Activated naive CD4-positive, alpha-beta T cell treated with anti-CD3 and anti-CD28 coated beads for 36 hours (primary cell): ENCODE results near the gene PLXND1. TPM values are rescaled to one million over a fixed set of nuclear protein-coding genes. Genes with fewer than 3 reads are reported as not detected.
"Not testable (repeated sequence)": the region's sequence is repeated elsewhere in the genome, so short reads cannot be mapped to it uniquely, and the experiment has no call there.

Experiments used
- CTCF ChIA-PET: fragments of 350-600 bp; sonication (Branson Sonifier 250); formaldehyde crosslinking; loops from one replicate; lab custom pipeline; 2021; ENCODE audit warnings: antibody characterized with exemption; lab: Charles Lee
- DNase-seq: peaks from one replicate; pipeline ENCODE4 v3.0.0-alpha.2; 2020
- H3K27ac Mint-ChIP-seq: one replicate; pipeline ENCODE4 v1.8.0; 2021; ENCODE audit warnings: mild to moderate bottlenecking, mixed read lengths
- H3K27me3 Mint-ChIP-seq: one replicate; pipeline ENCODE4 v1.8.0; 2021; ENCODE audit warnings: low read depth, mixed read lengths
- H3K36me3 Mint-ChIP-seq: one replicate; pipeline ENCODE4 v1.8.0; 2021; ENCODE audit warnings: low read depth, mixed read lengths
- H3K4me1 Mint-ChIP-seq: one replicate; pipeline ENCODE4 v1.8.0; 2021; ENCODE audit warnings: low read depth, mixed read lengths
- H3K4me3 Mint-ChIP-seq: one replicate; pipeline ENCODE4 v1.8.0; 2021; ENCODE audit warnings: mild to moderate bottlenecking, moderate library complexity, mixed read lengths
- H3K9me3 Mint-ChIP-seq: one replicate; pipeline ENCODE4 v1.8.0; 2021; ENCODE audit warnings: mixed read lengths
- intact Hi-C: fragments of 100-400 bp; cut with micrococcal nuclease; formaldehyde crosslinking; loops from one replicate; pipeline ENCODE4 v1.15.1; 2023
- total RNA-seq, 2 experiments: library from RNA; stranded (reverse); gene quantifications; one replicate each; pipeline ENCODE4 v1.2.3, GENCODE V29; 2021

PLXND1 gene
- total RNA-seq, 2 experiments from 2014 or later: 5.1 to 6.2 TPM

- H3K27ac Mint-ChIP-seq, H3K4me3 Mint-ChIP-seq, H3K27me3 Mint-ChIP-seq, CTCF ChIA-PET, H3K9me3 Mint-ChIP-seq, DNase-seq, intact Hi-C loops, H3K36me3 Mint-ChIP-seq, H3K4me1 Mint-ChIP-seq: not testable (repeated sequence)
Measured at GRCh38 chr3:129610794-129611445, 4.4 kb upstream of the PLXND1 start.

- no peak overlapping the region for H3K4me3 Mint-ChIP-seq
- peaks cover 7% of the 10 kb centered on the region for H3K4me1 Mint-ChIP-seq
- no peak overlapping the region for H3K27ac Mint-ChIP-seq
- H3K36me3 Mint-ChIP-seq: peaks cover 2% of the 10 kb centered on the region
- CTCF ChIA-PET: no interaction called here
- H3K27me3 Mint-ChIP-seq: peaks cover 7% of the 10 kb centered on the region
- intact Hi-C loops: no loop called here
- no peak for DNase-seq
- no peaks in the 10 kb centered on the region for H3K9me3 Mint-ChIP-seq
Measured at GRCh38 chr3:129610276-129610675, 3.8 kb upstream of the PLXND1 start.

- intact Hi-C loops: loop anchor here (5.0 kb wide), 3 partner anchors 167 to 267 kb away; partner anchors contain the start of gene IFT122
- Mint-ChIP-seq H3K4me1 (peaks cover 7% of the 10 kb centered on the region), H3K27me3 (peaks cover 11% of the 10 kb centered on the region)
Measured at GRCh38 chr3:129609591-129610182, 3.2 kb upstream of the PLXND1 start.

GRCh38 chr3:129608936-129609590 lies 2.6 kb upstream of the PLXND1 start:
- H3K4me1 Mint-ChIP-seq: peaks cover 7% of the 10 kb centered on the region
- H3K9me3 Mint-ChIP-seq: no peaks in the 10 kb centered on the region
- peaks cover 16% of the 10 kb centered on the region for H3K27me3 Mint-ChIP-seq
- no peak overlapping the region for H3K4me3 Mint-ChIP-seq
- DNase-seq: no peak
- intact Hi-C loops: loop anchor here (1.0 to 5.0 kb wide), 4 partner anchors 119 to 267 kb away; partner anchors contain the start of gene IFT122
- peaks cover 2% of the 10 kb centered on the region for H3K36me3 Mint-ChIP-seq
- H3K27ac Mint-ChIP-seq: no peak overlapping the region
- CTCF ChIA-PET: interaction anchor here (0.7 to 1.2 kb wide), 3 partner anchors 119 to 639 kb away, joined by 3 to 5 read pairs (median 4); no protein-coding TSS in a partner anchor

More at GRCh38 chr3:129609591-129610182, 3.2 kb upstream of the PLXND1 start:
- CTCF ChIA-PET: interaction anchor here (0.7 to 1.2 kb wide), 3 partner anchors 119 to 640 kb away, joined by 3 to 5 read pairs (median 4); no protein-coding TSS in a partner anchor
- H3K27ac Mint-ChIP-seq: no peak overlapping the region
- no peak overlapping the region for H3K4me3 Mint-ChIP-seq
- no peak for DNase-seq
- peaks cover 2% of the 10 kb centered on the region for H3K36me3 Mint-ChIP-seq
- H3K9me3 Mint-ChIP-seq: no peaks in the 10 kb centered on the region

- DNase-seq: peak; percentile 41
- Mint-ChIP-seq H3K4me3 (no peak overlapping the region), H3K9me3 (no peaks in the 10 kb centered on the region), H3K27me3 (peaks cover 19% of the 10 kb centered on the region), H3K27ac (no peak overlapping the region), H3K36me3 (peaks cover 2% of the 10 kb centered on the region), H3K4me1 (peaks cover 7% of the 10 kb centered on the region)
- CTCF ChIA-PET: interaction anchor here (0.8 to 1.2 kb wide), 2 partner anchors 118 to 224 kb away, joined by 3 to 5 read pairs; no protein-coding TSS in a partner anchor
- intact Hi-C loops: loop anchor here (1.0 to 5.0 kb wide), 4 partner anchors 118 to 266 kb away; partner anchors contain the start of gene IFT122
Measured at GRCh38 chr3:129608087-129608935, 1.8 kb upstream of the PLXND1 start.

GRCh38 chr3:129607391-129608068 lies 1.1 kb upstream of the PLXND1 start:
- H3K4me1 Mint-ChIP-seq: peaks cover 7% of the 10 kb centered on the region
- no peak for DNase-seq
- CTCF ChIA-PET: no interaction called here
- intact Hi-C loops: loop anchor here (1.0 to 5.0 kb wide), 6 partner anchors 19 to 265 kb away; partner anchors contain the start of gene IFT122
- no peaks in the 10 kb centered on the region for H3K9me3 Mint-ChIP-seq
- H3K27ac Mint-ChIP-seq: no peak overlapping the region
- H3K4me3 Mint-ChIP-seq: peak overlapping the region; percentile 73
- H3K27me3 Mint-ChIP-seq: peaks cover 19% of the 10 kb centered on the region
- H3K36me3 Mint-ChIP-seq: peaks cover 2% of the 10 kb centered on the region

GRCh38 chr3:129605922-129606635 lies 397 bp downstream of the PLXND1 start:
- Mint-ChIP-seq H3K4me3 (peak overlapping the region; percentile 77), H3K4me1 (peaks cover 7% of the 10 kb centered on the region), H3K36me3 (peaks cover 2% of the 10 kb centered on the region), H3K27me3 (peaks cover 19% of the 10 kb centered on the region), H3K27ac (peak overlapping the region; percentile 6), H3K9me3 (no peaks in the 10 kb centered on the region)
- intact Hi-C loops: loop anchor here (2.0 to 5.0 kb wide), 4 partner anchors 164 to 264 kb away; partner anchors contain the start of gene IFT122
- CTCF ChIA-PET: interaction anchor here (0.6 to 1.1 kb wide), 2 partner anchors 21 to 24 kb away, joined by 3 read pairs; no protein-coding TSS in a partner anchor
- no peak for DNase-seq

GRCh38 chr3:129605203-129605921 lies 1.1 kb downstream of the PLXND1 start:
- CTCF ChIA-PET: interaction anchor here (0.6 to 1.1 kb wide), 2 partner anchors 21 to 23 kb away, joined by 3 read pairs; no protein-coding TSS in a partner anchor
- H3K36me3 Mint-ChIP-seq: peaks cover 2% of the 10 kb centered on the region
- DNase-seq: peak; percentile 51
- peaks cover 19% of the 10 kb centered on the region for H3K27me3 Mint-ChIP-seq
- intact Hi-C loops: loop anchor here (5.0 kb wide), 3 partner anchors 163 to 263 kb away; partner anchors contain the start of gene IFT122
- H3K27ac Mint-ChIP-seq: peak overlapping the region; percentile 6
- no peaks in the 10 kb centered on the region for H3K9me3 Mint-ChIP-seq
- H3K4me1 Mint-ChIP-seq: peaks cover 7% of the 10 kb centered on the region
- H3K4me3 Mint-ChIP-seq: peak overlapping the region; percentile 77

GRCh38 chr3:129604767-129605166 lies 1.7 kb downstream of the PLXND1 start:
- Mint-ChIP-seq H3K4me3 (no peak overlapping the region), H3K27ac (no peak overlapping the region), H3K4me1 (peaks cover 7% of the 10 kb centered on the region), H3K27me3 (peaks cover 19% of the 10 kb centered on the region), H3K9me3 (no peaks in the 10 kb centered on the region), H3K36me3 (peaks cover 2% of the 10 kb centered on the region)
- intact Hi-C loops: loop anchor here (5.0 kb wide), 3 partner anchors 162 to 262 kb away; partner anchors contain the start of gene IFT122
- CTCF ChIA-PET: no interaction called here
- no peak for DNase-seq
